HG03108 (cell line): ENCODE results near the gene ALPP.
"Not testable (repeated sequence)": the region's sequence is repeated elsewhere in the genome, so short reads cannot be mapped to it uniquely, and the experiment has no call there.

ENCODE experiments used
- ATAC-seq: cut with Tn5 transposase; IDR thresholded peaks from one replicate; pipeline ENCODE4 v1.9.1; 2021; ENCODE audit warnings: moderate library complexity; ENCODE audit not compliant: unreplicated experiment

The ALPP gene

GRCh38 chr2:232363064-232363783, 15.3 kb upstream of the ALPP start:
- ATAC-seq: not testable (repeated sequence)

GRCh38 chr2:232363784-232364615, 14.6 kb upstream of the ALPP start:
- ATAC-seq: no peak

GRCh38 chr2:232364806-232365594, 13.6 kb upstream of the ALPP start:
- not testable (repeated sequence) for ATAC-seq

GRCh38 chr2:232365621-232366321, 12.8 kb upstream of the ALPP start:
- ATAC-seq: no peak

DNA sequence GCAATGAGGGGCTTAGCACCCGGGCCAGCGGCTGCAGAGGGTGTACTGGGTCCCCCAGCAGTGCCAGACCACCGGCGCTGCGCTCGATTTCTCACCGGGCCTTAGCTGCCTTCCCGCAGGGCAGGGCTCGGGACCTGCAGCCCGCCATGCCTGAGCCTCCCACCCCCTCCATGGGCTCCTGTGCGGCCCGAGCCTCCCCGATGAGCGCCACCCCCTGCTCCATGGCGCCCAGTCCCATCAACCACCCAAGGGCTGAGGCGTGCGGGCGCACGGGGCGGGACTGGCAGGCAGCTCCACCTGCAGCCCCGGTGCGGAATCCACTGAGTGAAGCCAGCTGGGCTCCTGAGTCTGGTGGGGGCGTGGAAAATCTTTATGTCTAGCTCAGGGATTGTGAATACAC, 12.1 kb upstream of the ALPP start:
- not testable (repeated sequence) for ATAC-seq

GRCh38 chr2:232367016-232367415, 11.5 kb upstream of the ALPP start:
- ATAC-seq: no peak

DNA sequence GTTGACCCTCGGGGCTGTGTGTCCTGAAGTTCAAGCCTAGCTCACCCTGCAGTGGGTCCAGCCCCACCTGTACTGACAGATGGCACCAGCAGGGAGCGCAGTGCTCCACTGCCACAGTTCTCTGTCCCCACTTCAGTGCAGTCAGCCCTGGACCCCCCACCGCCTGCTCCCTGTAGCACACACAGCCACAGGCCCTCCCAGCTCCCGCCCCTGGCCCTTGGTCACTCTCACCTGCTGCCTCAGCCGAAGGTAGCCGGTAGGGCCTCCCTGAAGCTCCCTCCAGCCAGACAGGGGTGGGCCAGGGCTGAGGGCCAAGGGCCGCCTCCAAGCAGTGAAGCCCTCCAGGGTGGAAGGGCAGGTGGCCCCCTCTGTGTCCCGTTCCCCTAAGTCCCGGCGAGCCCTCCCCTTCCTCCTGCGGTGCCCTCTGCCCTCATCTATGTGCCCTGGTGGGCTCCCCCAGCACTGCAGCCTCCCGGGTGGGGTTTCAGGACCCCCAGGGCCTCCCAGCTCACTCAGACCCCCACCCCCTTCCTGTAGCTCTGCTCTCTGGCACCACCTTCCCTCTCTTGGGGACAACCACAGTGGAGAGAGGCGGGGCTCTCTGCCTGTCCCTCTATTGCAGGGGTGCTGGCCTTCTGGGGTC, 10.8 kb upstream of the ALPP start:
- no peak for ATAC-seq

- no peak for ATAC-seq
These were observed 10.2 kb upstream of the ALPP start for GRCh38 chr2:232368311-232368731.

- ATAC-seq: no peak
These were observed 9.2 kb upstream of the ALPP start for GRCh38 chr2:232369126-232369951.

DNA sequence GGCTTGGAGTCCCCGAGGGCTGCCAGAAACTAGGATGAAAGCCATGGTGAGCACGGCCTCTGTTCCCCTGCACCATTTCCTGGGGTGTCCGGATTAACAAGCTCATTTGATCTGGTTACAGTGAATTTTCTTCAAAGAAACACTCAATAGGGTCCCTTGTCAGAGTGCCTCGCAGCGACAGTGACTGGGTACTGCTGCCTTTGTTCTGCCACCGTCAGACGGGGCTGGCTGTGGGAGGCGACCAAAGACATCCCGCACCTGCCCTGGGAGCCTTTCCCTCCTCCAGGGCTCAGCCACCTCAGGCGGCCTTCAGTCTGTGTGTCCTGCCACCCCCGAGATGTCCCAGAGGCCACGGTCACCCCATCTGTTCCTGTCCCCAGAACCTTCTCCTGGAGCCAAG, 8.5 kb upstream of the ALPP start:
- not testable (repeated sequence) for ATAC-seq

DNA sequence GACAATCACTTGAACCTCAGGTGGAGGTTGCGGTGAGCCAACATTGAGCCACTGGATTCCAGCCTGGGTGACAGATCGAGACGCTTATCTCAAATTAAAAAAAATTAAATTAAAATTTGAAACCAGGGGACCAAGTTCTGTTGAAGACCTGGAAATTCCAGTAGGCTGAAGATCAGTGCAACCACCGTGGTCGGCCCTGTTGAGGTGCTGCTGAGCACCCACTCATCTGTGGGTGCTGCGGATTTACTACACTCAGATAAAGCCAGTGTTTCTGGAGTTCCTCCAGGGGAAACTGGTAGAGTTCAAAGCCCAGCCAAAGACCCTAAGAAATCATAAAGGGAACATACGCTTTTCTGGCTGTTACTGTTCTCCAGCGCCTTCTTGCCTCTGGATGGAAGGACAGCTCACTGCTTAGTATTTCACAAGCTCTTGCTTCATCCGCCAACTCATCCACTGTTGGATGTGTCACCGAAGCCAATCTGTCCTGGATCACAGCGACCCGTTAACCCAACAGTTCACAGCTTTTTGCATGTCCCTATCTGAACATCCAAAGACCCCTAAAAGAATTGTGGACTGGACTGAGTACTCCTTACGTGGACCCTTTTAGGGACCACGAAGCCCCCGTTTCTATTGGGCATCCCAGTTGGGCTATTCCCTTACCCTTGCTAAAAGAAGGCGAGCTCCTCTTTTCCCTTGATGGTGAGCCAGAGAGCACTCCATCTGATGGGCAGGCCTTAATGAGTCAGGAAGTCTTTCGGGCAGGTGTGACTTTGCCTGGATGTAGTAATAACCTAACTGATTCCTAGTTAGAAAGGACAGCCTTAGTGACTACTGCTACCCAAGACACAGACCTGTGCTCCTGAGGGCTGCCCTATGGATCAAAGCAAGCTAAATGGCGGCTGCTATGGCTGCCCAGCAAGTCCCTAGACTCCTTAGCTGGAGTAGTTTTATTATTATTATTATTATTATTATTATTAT, 6.0 kb upstream of the ALPP start:
- no peak for ATAC-seq

DNA sequence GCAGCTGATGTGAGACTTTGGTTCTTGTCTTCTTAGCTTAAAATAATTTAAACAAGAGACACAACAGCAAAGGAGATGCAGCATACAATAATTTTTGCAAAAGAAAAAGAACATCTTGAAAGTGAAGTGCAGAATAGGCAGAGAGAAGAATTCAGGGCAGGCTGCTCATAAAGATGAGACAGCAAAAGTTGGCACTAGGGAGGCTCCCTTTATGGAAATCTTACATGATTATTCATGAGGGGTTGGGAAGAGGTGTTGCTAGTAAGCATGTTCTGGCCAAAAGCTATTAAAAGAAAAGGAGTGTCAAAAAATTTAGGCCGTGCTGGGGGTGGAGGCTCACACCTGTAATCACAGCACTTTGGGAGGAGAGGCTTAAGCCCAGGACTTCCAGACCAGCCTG, 4.2 kb upstream of the ALPP start:
- no peak for ATAC-seq

DNA sequence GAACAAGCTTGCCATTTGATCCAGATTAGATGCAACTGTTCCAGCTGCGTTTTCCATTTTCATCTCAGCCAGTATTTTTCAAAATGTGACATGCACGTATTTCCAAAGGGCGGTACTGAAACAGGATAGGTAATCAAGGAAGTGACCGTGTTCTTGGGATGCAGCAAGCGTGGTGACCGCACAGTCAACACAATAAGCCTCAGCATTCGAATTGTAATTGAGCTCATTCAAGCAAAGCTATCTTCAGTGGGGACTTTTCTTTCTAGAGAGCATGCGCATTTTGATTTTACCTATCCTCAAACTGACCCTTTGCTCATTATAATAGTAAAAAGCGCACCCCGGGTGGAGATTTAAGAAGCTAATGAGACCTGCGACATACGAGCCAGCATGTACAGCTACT, 3.4 kb upstream of the ALPP start:
- ATAC-seq: no peak

GRCh38 chr2:232376260-232376659, 2.3 kb upstream of the ALPP start:
- ATAC-seq: no peak

GRCh38 chr2:232376713-232377112, 1.8 kb upstream of the ALPP start:
- ATAC-seq: no peak

GRCh38 chr2:232377319-232377718, 1.2 kb upstream of the ALPP start:
- no peak for ATAC-seq

- no peak for ATAC-seq
These were observed 463 bp upstream of the ALPP start for GRCh38 chr2:232377841-232378734.
